Measurements from ENCODE around the gene FCN3.
"Not testable (repeated sequence)": the region's sequence is repeated elsewhere in the genome, so short reads cannot be mapped to it uniquely, and the experiment has no call there.

Gene FCN3

DNA sequence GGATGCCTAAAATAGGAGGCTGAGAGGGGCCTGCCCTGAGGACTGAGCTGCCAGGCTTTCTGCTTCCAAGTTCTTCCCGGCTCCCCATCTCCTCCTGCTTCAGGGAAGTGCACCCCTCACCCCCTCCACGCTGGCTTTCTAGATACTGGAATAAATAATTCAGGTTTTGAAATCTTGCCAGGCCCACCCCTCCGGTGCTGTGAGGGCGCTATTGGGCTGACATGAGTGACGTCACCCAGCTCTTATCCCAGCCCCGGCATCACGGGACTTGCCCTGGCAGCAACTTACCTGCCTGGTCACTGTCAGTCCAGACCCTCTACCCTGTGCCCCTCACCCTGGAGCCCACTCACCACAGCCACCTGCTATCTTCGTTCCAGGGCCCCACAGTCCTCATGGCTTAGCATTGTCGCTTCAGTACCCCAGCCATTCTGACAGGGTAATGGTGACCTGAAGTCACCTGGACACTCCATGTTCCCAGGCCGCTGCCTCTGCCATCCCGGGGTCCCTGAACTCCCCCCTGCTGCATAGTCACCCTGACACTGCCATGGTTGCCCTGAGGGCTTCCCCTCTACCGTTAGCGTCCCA lies 17.0 kb upstream of the FCN3 start:
- peak overlapping the region; percentile 75 for H3K27ac ChIP-seq
- POLR2A ChIA-PET (ENCODE audit: low non-redundant PET), result interaction anchor here (0.5 kb wide), 1 partner anchor 26 kb away, joined by 3 read pairs; no protein-coding TSS in a partner anchor
- CTCF ChIA-PET, result interaction anchor here (0.5 to 5.3 kb wide), 6 partner anchors 25 to 1634 kb away, joined by 4 to 45 read pairs (median 5); partner anchors contain the start of gene MAP3K6
- DNase-seq (ENCODE audit: low spot score), result no peak
- TF ChIP-seq, protein P1, sequence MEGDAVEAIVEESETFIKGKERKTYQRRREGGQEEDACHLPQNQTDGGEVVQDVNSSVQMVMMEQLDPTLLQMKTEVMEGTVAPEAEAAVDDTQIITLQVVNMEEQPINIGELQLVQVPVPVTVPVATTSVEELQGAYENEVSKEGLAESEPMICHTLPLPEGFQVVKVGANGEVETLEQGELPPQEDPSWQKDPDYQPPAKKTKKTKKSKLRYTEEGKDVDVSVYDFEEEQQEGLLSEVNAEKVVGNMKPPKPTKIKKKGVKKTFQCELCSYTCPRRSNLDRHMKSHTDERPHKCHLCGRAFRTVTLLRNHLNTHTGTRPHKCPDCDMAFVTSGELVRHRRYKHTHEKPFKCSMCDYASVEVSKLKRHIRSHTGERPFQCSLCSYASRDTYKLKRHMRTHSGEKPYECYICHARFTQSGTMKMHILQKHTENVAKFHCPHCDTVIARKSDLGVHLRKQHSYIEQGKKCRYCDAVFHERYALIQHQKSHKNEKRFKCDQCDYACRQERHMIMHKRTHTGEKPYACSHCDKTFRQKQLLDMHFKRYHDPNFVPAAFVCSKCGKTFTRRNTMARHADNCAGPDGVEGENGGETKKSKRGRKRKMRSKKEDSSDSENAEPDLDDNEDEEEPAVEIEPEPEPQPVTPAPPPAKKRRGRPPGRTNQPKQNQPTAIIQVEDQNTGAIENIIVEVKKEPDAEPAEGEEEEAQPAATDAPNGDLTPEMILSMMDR (conservative IDR thresholded peaks at IDR 0.05; ENCODE audit: low read depth), result no peak

DNA sequence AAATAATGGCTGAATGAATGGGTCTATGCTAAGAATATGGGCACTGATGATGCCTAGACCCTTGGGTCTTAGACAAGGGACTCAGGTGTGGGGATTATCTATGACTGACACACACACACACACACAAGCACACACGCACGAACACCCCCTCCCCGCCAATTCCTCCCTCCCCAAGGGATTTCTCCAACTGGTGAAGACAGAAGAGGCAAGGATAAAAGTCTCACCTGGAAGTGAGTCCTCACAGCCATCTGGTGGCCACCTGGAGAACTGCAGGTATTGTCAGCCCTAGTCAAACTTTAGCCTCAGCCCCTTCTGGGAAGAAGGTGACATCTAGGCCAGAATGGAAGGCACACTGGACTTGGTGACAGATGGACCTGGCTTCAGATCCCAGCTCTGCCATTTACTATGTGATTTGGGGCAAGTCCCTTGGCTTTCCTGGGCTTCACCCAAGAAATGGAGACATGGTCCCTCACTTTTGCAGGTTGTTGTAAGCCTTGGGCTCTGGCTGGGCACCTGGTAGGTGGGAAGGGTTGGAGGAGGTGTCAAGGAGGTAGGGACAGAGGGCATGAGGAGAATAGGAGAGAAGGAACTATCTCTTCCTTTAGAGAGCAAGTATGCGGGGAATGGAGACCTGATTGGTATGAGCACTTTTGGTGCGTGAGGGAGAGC lies 13.8 kb upstream of the FCN3 start:
- peak; percentile 74 for DNase-seq (ENCODE audit: low spot score)
- H3K27ac ChIP-seq, result no peak overlapping the region
- TF ChIP-seq, protein P1 (conservative IDR thresholded peaks at IDR 0.05; ENCODE audit: low read depth), result peak; percentile 91
- POLR2A ChIA-PET (ENCODE audit: low non-redundant PET), result interaction anchor here (1.7 kb wide), 1 partner anchor 22 kb away, joined by 3 read pairs; the partner anchor contains the start of gene MAP3K6
- CTCF ChIA-PET, result interaction anchor here (0.6 to 5.3 kb wide), 10 partner anchors 9 to 294 kb away, joined by 3 to 45 read pairs (median 5); partner anchors contain the start of gene MAP3K6

DNA sequence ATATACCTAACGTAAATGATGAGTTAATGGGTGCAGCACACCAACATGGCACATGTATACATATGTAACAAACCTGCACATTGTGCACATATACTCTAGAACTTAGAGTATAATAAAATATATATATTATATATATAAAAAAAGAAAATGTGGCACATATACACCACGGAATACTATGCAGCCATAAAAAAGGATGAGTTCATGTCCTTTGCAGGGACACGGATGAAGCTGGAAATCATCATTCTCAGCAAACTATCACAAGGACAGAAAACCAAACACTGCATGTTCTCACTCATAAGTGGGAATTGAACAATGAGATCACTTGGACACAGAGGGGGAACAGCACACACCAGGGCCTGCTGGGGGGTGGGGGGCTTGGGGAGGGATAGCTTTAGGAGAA lies 10.2 kb upstream of the FCN3 start:
- DNase-seq (ENCODE audit: low spot score); H3K27ac ChIP-seq; POLR2A ChIA-PET (ENCODE audit: low non-redundant PET): not testable (repeated sequence)
- CTCF ChIA-PET, result interaction anchor here (0.6 kb wide), 1 partner anchor 248 kb away, joined by 3 read pairs; no protein-coding TSS in a partner anchor

DNA sequence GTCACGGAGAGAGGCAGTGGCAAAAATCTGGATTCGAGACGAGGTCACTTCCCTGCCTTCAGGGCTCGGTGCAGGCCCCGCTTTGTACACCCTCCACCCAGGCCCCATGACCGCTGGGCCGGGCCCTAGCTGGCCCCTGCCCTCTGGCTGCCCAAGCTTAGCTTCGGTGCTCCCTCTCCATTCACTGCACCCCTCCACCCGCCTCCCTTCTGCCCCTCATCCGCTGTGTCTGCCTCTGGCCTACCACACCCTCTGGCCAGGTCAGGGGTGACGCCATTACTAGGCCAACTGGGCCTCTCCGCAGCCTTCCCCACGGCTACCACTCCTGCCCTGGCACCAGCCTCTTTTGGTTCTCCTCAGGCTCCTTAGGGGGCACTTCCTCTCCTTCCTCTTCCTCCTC lies 9.0 kb upstream of the FCN3 start:
- H3K27ac ChIP-seq, result peak overlapping the region; percentile 27
- POLR2A ChIA-PET (ENCODE audit: low non-redundant PET), result interaction anchor here (1.3 kb wide), 1 partner anchor 83 kb away, joined by 4 read pairs; no protein-coding TSS in a partner anchor
- CTCF ChIA-PET, result interaction anchor here (2.7 kb wide), 1 partner anchor 83 kb away, joined by 12 read pairs; no protein-coding TSS in a partner anchor
- no peak for DNase-seq (ENCODE audit: low spot score)
- TF ChIP-seq, protein P1 (conservative IDR thresholded peaks at IDR 0.05; ENCODE audit: low read depth), result no peak

DNA sequence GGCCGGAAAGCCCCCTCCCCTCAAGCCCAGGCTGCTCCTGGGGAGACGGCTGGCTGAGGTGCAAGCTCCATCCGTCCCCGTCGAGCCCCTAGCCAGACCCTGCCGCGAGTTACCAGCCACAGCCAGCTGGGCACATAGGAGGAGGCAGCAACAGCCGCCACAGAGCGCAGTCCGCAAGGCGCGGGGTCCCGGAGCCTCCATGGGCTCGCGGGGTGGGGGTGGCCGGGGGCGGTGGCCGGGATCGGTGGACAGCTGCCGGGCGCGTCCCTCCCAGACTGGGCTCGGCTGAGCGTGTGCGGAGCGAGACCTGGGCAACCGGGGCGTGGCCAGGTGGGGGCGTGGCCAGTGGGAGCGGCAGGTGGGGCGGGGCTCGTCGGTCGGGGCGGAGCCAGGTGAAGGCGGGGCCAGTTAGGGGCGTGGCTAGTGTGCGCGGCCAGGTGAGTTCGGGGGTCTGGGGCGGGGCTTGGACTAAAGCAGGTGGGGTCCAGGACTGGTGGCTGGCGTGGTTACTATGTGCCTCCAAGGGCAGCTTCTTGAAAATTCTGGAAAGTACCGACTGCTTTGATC lies 8.5 kb upstream of the FCN3 start, which contains the start of gene CD164L2:
CD164L2 (minus strand) TSS at position 295 of the 567 bp plus-strand sequence; CDS start at position 201, 94 bp downstream.
- POLR2A ChIA-PET (ENCODE audit: low non-redundant PET), result interaction anchor here (1.1 to 1.3 kb wide), 2 partner anchors 18 to 83 kb away, joined by 4 to 5 read pairs; no protein-coding TSS in a partner anchor
- peak; percentile 90 for DNase-seq (ENCODE audit: low spot score)
- peak within 1 kb of the TSS; percentile 27 for H3K27ac ChIP-seq
- TF ChIP-seq, protein P1 (conservative IDR thresholded peaks at IDR 0.05; ENCODE audit: low read depth), result no peak
- CTCF ChIA-PET, result interaction anchor here (0.6 to 2.7 kb wide), 5 partner anchors 13 to 340 kb away, joined by 3 to 15 read pairs (median 6); no protein-coding TSS in a partner anchor

DNA sequence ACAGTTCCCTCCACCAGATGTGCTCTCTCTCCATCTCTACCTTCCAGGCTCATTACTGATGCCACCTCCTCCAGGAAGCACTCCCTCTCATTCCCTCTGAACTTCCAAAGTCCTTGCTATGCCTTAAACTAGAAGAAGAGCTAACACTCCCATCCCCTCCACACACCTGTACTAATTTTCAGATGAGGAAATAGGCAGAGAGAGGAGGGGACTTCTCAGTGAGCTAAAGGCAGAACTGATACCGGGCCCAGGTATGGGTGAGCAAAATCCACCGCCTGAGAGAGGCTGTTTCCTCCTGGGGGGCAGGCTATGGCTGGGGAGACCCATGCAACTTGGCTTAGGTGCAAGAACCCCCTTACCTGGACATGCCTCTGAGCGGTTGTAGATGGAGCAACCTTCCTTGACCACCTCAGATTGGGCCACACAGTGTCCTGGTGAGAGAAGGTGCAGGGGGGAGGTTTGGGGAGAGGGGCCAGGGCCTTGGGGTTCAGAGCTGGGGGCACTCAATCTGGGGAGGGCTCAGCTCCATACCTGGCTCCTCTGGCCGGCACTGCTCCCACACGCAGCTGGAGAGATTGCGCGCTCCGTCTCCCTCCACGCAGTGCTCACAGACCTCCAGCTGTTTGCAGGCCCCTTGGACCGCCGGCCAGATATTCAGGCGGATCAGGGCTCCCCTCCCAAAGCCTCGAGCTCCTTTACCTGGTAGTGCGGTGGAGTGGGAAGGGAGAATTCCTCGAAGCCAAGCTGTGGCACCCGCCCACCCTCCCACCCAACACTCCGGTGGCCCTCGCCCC lies 7.5 kb upstream of the FCN3 start:
- TF ChIP-seq, protein P1 (conservative IDR thresholded peaks at IDR 0.05; ENCODE audit: low read depth), result no peak
- DNase-seq (ENCODE audit: low spot score), result no peak
- ChIA-PET CTCF (interaction anchor here (0.8 to 2.7 kb wide), 4 partner anchors 14 to 225 kb away, joined by 3 to 15 read pairs (median 8); no protein-coding TSS in a partner anchor), POLR2A (ENCODE audit: low non-redundant PET) (interaction anchor here (1.1 to 1.3 kb wide), 2 partner anchors 17 to 82 kb away, joined by 4 to 5 read pairs; no protein-coding TSS in a partner anchor)
- H3K27ac ChIP-seq, result no peak overlapping the region

Measured in RWPE1 (cell line).